ENCODE measurements around the gene SNPH. TPM values are rescaled to one million over a fixed set of nuclear protein-coding genes. Genes with fewer than 3 reads are reported as not detected.

Gene SNPH
- total RNA-seq, 2 experiments from 2014 or later = 12.8 to 13.0 TPM

DNA sequence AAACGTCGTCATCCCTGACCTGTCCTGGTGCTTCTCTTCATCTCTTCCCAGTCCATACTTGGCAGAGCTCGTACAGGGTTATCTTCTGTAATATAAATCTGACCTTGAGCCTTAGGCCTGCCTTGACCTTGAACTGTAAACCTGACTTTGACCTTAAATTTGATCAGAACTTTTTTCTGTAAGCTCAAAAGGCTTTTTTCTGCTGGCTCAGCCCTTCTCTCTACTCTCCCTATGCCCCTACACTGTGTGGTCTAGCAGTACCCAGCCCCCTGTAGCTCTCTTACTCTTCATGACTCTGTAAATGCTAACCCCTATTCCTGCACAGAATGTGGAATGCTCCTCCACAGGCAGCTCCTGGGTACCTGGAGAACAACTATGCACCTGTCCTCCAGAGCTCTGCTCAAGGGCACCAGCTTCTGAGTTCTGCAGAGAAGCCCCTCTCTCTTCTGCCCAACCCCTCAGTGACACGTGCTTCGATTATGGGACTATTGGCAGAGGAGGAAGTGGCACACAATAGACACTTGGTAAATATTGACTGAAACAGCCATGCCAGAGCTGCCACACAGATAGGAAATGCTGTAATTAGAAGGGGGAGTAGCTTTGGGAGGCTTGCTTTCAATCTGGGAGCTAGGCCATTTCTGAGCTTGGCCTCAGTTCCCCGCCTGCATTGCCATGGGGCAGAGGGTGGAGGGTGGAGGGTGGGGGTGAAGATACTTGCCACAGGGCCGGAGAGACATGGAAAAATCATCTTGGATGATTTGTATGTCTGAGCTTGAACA is 15.4 kb downstream of the SNPH start:
- H3K4me3 Mint-ChIP-seq = no peak overlapping the region
- peak in 1 of 14 experiments; percentile 27 for DNase-seq
- no peaks in the 10 kb centered on the region for H3K27me3 Mint-ChIP-seq
- intact Hi-C loops (cut with DNase I, micrococcal nuclease) = no loop called here
- no peaks in the 10 kb centered on the region for H3K9me3 Mint-ChIP-seq
- ATAC-seq (ENCODE audit: poor library complexity) = no peak
- Histone ChIP-seq H3K4me3 (ENCODE audit: low read length) (no peak overlapping the region), H3K4me1 (ENCODE audit: insufficient read depth, low read length) (peaks cover 25% of the 10 kb centered on the region), H3K27ac (ENCODE audit: low read depth in 1 of 2, low read length in 2 of 2) (no peak overlapping the region), H3K36me3 (ENCODE audit: insufficient read depth, low read length) (no peaks in the 10 kb centered on the region), H3K27me3 (ENCODE audit: control insufficient read depth in 1 of 2, insufficient read depth in 2 of 2, low read length in 2 of 2) (no peaks in the 10 kb centered on the region), H3K9me3 (ENCODE audit: control insufficient read depth in 1 of 2, insufficient read depth in 1 of 2, low read length in 2 of 2) (no peaks in the 10 kb centered on the region)
- ChIA-PET POLR2A (interaction anchor here (0.6 to 1.6 kb wide), 5 partner anchors 9 to 130 kb away, joined by 3 to 4 read pairs (median 4); no protein-coding TSS in a partner anchor), CTCF (interaction anchor here (0.7 to 1.3 kb wide), 4 partner anchors 12 to 156 kb away, joined by 3 read pairs; no protein-coding TSS in a partner anchor)
- H3K36me3 Mint-ChIP-seq (ENCODE audit: low read depth) = peaks cover 15% of the 10 kb centered on the region
- TF ChIP-seq, protein P1, sequence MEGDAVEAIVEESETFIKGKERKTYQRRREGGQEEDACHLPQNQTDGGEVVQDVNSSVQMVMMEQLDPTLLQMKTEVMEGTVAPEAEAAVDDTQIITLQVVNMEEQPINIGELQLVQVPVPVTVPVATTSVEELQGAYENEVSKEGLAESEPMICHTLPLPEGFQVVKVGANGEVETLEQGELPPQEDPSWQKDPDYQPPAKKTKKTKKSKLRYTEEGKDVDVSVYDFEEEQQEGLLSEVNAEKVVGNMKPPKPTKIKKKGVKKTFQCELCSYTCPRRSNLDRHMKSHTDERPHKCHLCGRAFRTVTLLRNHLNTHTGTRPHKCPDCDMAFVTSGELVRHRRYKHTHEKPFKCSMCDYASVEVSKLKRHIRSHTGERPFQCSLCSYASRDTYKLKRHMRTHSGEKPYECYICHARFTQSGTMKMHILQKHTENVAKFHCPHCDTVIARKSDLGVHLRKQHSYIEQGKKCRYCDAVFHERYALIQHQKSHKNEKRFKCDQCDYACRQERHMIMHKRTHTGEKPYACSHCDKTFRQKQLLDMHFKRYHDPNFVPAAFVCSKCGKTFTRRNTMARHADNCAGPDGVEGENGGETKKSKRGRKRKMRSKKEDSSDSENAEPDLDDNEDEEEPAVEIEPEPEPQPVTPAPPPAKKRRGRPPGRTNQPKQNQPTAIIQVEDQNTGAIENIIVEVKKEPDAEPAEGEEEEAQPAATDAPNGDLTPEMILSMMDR (IDR thresholded peaks at IDR 0.05) = no peak
- H3K4me1 Mint-ChIP-seq (ENCODE audit: low read depth) = peaks cover 57% of the 10 kb centered on the region
- H3K27ac Mint-ChIP-seq = peak overlapping the region; percentile 70

DNA sequence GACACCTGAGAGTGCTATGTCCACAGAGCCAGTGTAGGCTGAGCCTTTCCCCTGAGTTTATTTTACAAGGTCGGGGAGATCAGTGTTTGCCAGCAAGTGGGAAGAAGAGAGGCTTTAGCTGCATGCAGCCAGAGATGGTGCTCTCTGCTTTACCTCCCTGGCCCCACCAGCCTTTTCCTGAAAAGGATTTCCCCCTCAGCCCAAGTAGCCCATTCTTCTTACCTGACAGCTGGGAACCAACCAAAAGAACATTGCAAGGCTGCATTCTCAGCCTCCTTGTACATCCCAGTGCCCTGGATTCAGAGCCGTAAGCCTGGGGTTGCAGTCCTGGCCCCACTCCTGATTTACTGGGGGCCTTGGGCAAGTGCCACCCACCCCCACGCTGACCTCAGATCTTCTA is 16.9 kb downstream of the SNPH start:
- ATAC-seq (ENCODE audit: poor library complexity) (no peak), DNase-seq (no peak)
- POLR2A ChIA-PET = interaction anchor here (1.1 kb wide), 1 partner anchor 11 kb away, joined by 3 read pairs; no protein-coding TSS in a partner anchor
- H3K4me3 ChIP-seq (ENCODE audit: low read length) = no peak overlapping the region
- Mint-ChIP-seq H3K4me1 (ENCODE audit: low read depth) (peaks cover 69% of the 10 kb centered on the region), H3K27ac (peak overlapping the region; percentile 24), H3K27me3 (no peaks in the 10 kb centered on the region), H3K4me3 (no peak overlapping the region), H3K36me3 (ENCODE audit: low read depth) (peaks cover 15% of the 10 kb centered on the region), H3K9me3 (no peaks in the 10 kb centered on the region)
- H3K4me1 ChIP-seq (ENCODE audit: insufficient read depth, low read length) = peaks cover 39% of the 10 kb centered on the region
- no peaks in the 10 kb centered on the region for H3K36me3 ChIP-seq (ENCODE audit: insufficient read depth, low read length)
- no peak overlapping the region for H3K27ac ChIP-seq (ENCODE audit: low read depth in 1 of 2, low read length in 2 of 2)
- TF ChIP-seq, protein P1 (IDR thresholded peaks at IDR 0.05) = no peak
- CTCF ChIA-PET = interaction anchor here (1.1 kb wide), 1 partner anchor 11 kb away, joined by 3 read pairs; no protein-coding TSS in a partner anchor
- no peaks in the 10 kb centered on the region for H3K27me3 ChIP-seq (ENCODE audit: control insufficient read depth in 1 of 2, insufficient read depth in 2 of 2, low read length in 2 of 2)
- H3K9me3 ChIP-seq (ENCODE audit: control insufficient read depth in 1 of 2, insufficient read depth in 1 of 2, low read length in 2 of 2) = no peaks in the 10 kb centered on the region
- intact Hi-C loops (cut with DNase I, micrococcal nuclease) = no loop called here

DNA sequence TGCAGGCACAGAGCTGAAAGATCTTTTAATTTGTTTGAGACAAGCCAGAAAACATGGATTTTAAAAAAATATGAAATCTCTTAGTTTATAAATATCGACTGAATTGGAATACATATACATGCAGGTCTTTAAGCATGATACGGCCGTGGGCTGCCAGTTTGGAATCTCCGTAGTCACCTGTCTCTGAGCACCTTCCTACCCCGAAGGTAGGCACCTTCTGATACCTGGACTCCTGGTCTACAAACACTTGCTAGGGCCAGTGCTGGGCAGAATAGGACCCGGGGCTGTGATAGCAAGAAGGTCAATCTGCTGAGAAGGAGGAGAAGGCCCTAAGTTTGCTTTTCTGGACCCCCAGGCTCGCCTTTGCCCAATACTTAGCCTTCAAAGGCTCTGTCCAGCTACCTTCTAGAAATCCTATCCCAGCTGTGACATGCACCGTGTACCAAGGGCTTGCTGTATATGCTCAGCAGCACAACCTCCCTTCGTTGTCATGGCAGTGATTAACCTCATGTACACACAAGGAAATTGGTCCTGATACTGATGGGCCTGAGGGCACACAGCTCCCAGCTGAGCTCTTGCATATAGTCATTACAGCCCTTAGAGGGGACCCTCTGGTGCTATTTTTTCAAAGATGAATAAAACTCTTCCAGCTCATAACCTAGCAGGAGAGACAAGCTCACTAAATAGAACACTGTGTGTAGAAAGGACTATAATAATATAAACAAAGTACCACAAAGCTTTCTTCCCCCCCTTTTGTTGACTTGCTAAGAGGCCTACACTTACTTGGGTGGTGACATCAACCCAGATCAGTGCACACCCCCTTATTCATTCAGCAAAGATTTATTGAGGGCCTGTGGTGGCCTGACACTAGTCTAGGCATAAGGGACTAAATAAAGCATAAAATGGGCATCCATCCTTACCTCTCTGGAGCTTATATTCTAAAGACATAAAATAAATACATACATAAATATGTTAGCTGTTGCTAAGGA is 17.7 kb downstream of the SNPH start:
- no peaks in the 10 kb centered on the region for H3K9me3 Mint-ChIP-seq
- H3K36me3 ChIP-seq (ENCODE audit: insufficient read depth, low read length) = no peaks in the 10 kb centered on the region
- no peaks in the 10 kb centered on the region for H3K9me3 ChIP-seq (ENCODE audit: control insufficient read depth in 1 of 2, insufficient read depth in 1 of 2, low read length in 2 of 2)
- H3K27ac ChIP-seq (ENCODE audit: low read depth in 1 of 2, low read length in 2 of 2) = no peak overlapping the region
- H3K4me1 ChIP-seq (ENCODE audit: insufficient read depth, low read length) = peaks cover 39% of the 10 kb centered on the region
- DNase-seq (peak in 2 of 14 experiments; percentile 12 to 16), ATAC-seq (ENCODE audit: poor library complexity) (no peak)
- no peaks in the 10 kb centered on the region for H3K27me3 Mint-ChIP-seq
- TF ChIP-seq, protein P1 (IDR thresholded peaks at IDR 0.05) = no peak
- ChIA-PET CTCF (interaction anchor here (0.6 kb wide), 1 partner anchor 17 kb away, joined by 4 read pairs; no protein-coding TSS in a partner anchor), POLR2A (interaction anchor here (0.6 to 1.2 kb wide), 4 partner anchors 11 to 17 kb away, joined by 3 read pairs; no protein-coding TSS in a partner anchor)
- no peaks in the 10 kb centered on the region for H3K27me3 ChIP-seq (ENCODE audit: control insufficient read depth in 1 of 2, insufficient read depth in 2 of 2, low read length in 2 of 2)
- H3K27ac Mint-ChIP-seq = peak overlapping the region; percentile 24
- intact Hi-C loops (cut with DNase I, micrococcal nuclease) = loop anchor here in 1 of 2 experiments (2.0 kb wide), 1 partner anchor 17 kb away; the partner anchor contains the start of gene SNPH
- peaks cover 15% of the 10 kb centered on the region for H3K36me3 Mint-ChIP-seq (ENCODE audit: low read depth)
- H3K4me3 ChIP-seq (ENCODE audit: low read length) = no peak overlapping the region
- no peak overlapping the region for H3K4me3 Mint-ChIP-seq
- H3K4me1 Mint-ChIP-seq (ENCODE audit: low read depth) = peaks cover 74% of the 10 kb centered on the region

All from CD4-positive, alpha-beta T cell (primary cell).